Parathyroid adenoma (tissue), 2 donors: Measurements from ENCODE around the gene HNRNPF.

Experiments used
- H2AFZ ChIP-seq: fragments of 300-600 bp; sonication (generic); one replicate; pipeline ENCODE4 v1.7.0; 2017; ENCODE audit warnings: antibody characterized with exemption, mild to moderate bottlenecking
- H3K27ac ChIP-seq: fragments of 300-600 bp; sonication (generic); one replicate; pipeline ENCODE4 v1.7.0; 2017
- H3K27me3 ChIP-seq: fragments of 300-600 bp; sonication (generic); one replicate; pipeline ENCODE4 v1.7.0; 2017; ENCODE audit warnings: low read length; ENCODE audit not compliant: control insufficient read depth, insufficient read depth
- H3K36me3 ChIP-seq: fragments of 300-600 bp; sonication (generic); one replicate; pipeline ENCODE4 v1.7.0; 2017; ENCODE audit warnings: low read length; ENCODE audit not compliant: control insufficient read depth, insufficient read depth
- H3K4me1 ChIP-seq: fragments of 300-600 bp; sonication (generic); one replicate; pipeline ENCODE4 v1.7.0; 2017; ENCODE audit warnings: control low read depth
- H3K4me2 ChIP-seq: fragments of 300-600 bp; sonication (generic); one replicate; pipeline ENCODE4 v1.7.0; 2017; ENCODE audit warnings: low read length
- H3K4me3 ChIP-seq: fragments of 300-600 bp; sonication (generic); one replicate; pipeline ENCODE4 v1.7.0; 2017; ENCODE audit warnings: low read depth, low read length
- H3K79me2 ChIP-seq: fragments of 300-600 bp; sonication (generic); one replicate; pipeline ENCODE4 v1.7.0; 2017; ENCODE audit warnings: control low read depth
- H3K9ac ChIP-seq: fragments of 300-600 bp; sonication (generic); one replicate; pipeline ENCODE4 v1.7.0; 2017; ENCODE audit warnings: mild to moderate bottlenecking
- H3K9me3 ChIP-seq: fragments of 300-600 bp; sonication (generic); one replicate; pipeline ENCODE4 v1.7.0; 2017; ENCODE audit warnings: low read length; ENCODE audit not compliant: control insufficient read depth
- CTCF ChIP-seq: fragments of 300-600 bp; sonication (generic); IDR thresholded peaks from one replicate; pipeline ENCODE4 v1.7.0; 2017; ENCODE audit warnings: antibody characterized with exemption, mild to moderate bottlenecking
- donor health status: primary hyperparathyroidism.

Gene HNRNPF

GRCh38 chr10:43420369-43421200 is 11.6 kb upstream of the HNRNPF start:
- Histone ChIP-seq H3K36me3 (no peaks in the 10 kb centered on the region), H3K4me1 (no peaks in the 10 kb centered on the region), H3K9me3 (no peaks in the 10 kb centered on the region), H3K27me3 (no peaks in the 10 kb centered on the region), H2AFZ (peak overlapping the region; percentile 100), H3K27ac (peak overlapping the region; percentile 99), H3K4me3 (peak overlapping the region; percentile 69), H3K4me2 (peak overlapping the region; percentile 96), H3K79me2 (no peaks in the 10 kb centered on the region), H3K9ac (peak overlapping the region; percentile 64)
- no peak for TF ChIP-seq CTCF

DNA sequence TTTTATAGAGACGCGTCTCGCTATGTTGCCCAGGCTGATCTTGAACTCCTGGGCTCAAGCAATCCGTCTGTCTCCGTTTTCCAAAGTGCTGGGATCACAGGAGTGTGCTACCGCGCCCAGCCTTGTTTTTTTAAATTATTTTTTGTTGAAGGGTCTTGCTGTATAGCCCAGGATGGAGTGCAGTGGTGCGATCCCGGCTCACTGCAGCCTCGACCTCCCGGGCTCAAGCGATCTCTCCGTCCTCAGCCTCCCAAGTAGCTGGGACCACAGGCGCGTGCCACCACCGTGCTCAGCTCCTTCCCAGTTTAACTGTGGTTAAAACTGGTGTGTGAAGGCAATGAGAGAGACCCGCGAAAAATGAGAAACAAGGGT is 11.0 kb upstream of the HNRNPF start:
- TF ChIP-seq CTCF = no peak
- H3K9ac ChIP-seq = no peak overlapping the region
- no peaks in the 10 kb centered on the region for H3K27me3 ChIP-seq
- H3K4me3 ChIP-seq = peak overlapping the region; percentile 69
- peak overlapping the region; percentile 99 for H3K27ac ChIP-seq
- no peaks in the 10 kb centered on the region for H3K4me1 ChIP-seq
- no peaks in the 10 kb centered on the region for H3K36me3 ChIP-seq
- peak overlapping the region; percentile 96 for H3K4me2 ChIP-seq
- H3K79me2 ChIP-seq = no peaks in the 10 kb centered on the region
- H2AFZ ChIP-seq = peak overlapping the region; percentile 100
- no peaks in the 10 kb centered on the region for H3K9me3 ChIP-seq

- H3K4me1 ChIP-seq = no peaks in the 10 kb centered on the region
- H3K27ac ChIP-seq = no peak overlapping the region
- H3K27me3 ChIP-seq = no peaks in the 10 kb centered on the region
- no peaks in the 10 kb centered on the region for H3K36me3 ChIP-seq
- no peak overlapping the region for H3K9ac ChIP-seq
- no peak for TF ChIP-seq CTCF
- H3K9me3 ChIP-seq = no peaks in the 10 kb centered on the region
- H2AFZ ChIP-seq = no peak overlapping the region
- H3K79me2 ChIP-seq = no peaks in the 10 kb centered on the region
- H3K4me3 ChIP-seq = no peak overlapping the region
- H3K4me2 ChIP-seq = no peak overlapping the region
These were observed 9.2 kb upstream of the HNRNPF start for GRCh38 chr10:43417950-43418768.

- Histone ChIP-seq H3K9me3 (no peaks in the 10 kb centered on the region), H3K4me2 (no peak overlapping the region), H3K4me1 (no peaks in the 10 kb centered on the region), H3K79me2 (no peaks in the 10 kb centered on the region), H3K27ac (no peak overlapping the region), H3K9ac (no peak overlapping the region), H3K27me3 (no peaks in the 10 kb centered on the region), H3K36me3 (no peaks in the 10 kb centered on the region), H3K4me3 (no peak overlapping the region), H2AFZ (no peak overlapping the region)
- no peak for TF ChIP-seq CTCF
These were observed 6.6 kb upstream of the HNRNPF start for GRCh38 chr10:43415544-43415943.
